Smooth muscle cell (in vitro differentiated cells): ENCODE data around the gene TNS4. TPM values are rescaled to one million over a fixed set of nuclear protein-coding genes. Genes with fewer than 3 reads are reported as not detected.
A peak's percentile ranks its signal among the peaks of the same experiment; 100 is the strongest.

Experiments used
- DNase-seq: peaks from one replicate; lab custom pipeline; 2025; ENCODE audit not compliant: unreplicated experiment; lab: John Stamatoyannopoulos, UW
- H2AFZ ChIP-seq: fragments of 200-600 bp; sonication (generic); 2 replicates; pipeline ENCODE4 v1.6.0; 2016; ENCODE audit warnings: antibody characterized with exemption, low read depth, mild to moderate bottlenecking
- H3F3A ChIP-seq: fragments of 200-600 bp; sonication (generic); 2 replicates; pipeline ENCODE4 v1.6.0; 2017; ENCODE audit warnings: antibody characterized with exemption, low read depth
- H3K27ac ChIP-seq: fragments of 200-600 bp; sonication (generic); 2 replicates; pipeline ENCODE4 v1.5.1; 2016; ENCODE audit warnings: low read depth, mild to moderate bottlenecking
- H3K27me3 ChIP-seq: fragments of 200-600 bp; sonication (generic); 2 replicates; pipeline ENCODE4 v1.6.1; 2016; ENCODE audit warnings: low read depth, mild to moderate bottlenecking
- H3K36me3 ChIP-seq: fragments of 200-600 bp; sonication (generic); 2 replicates; pipeline ENCODE4 v1.5.1; 2016; ENCODE audit warnings: low read depth
- H3K4me1 ChIP-seq: fragments of 200-600 bp; sonication (generic); 2 replicates; pipeline ENCODE4 v1.5.1; 2016; ENCODE audit warnings: low read depth
- H3K4me2 ChIP-seq: fragments of 200-600 bp; sonication (generic); 2 replicates; pipeline ENCODE4 v1.6.0; 2016; ENCODE audit warnings: mild to moderate bottlenecking
- H3K4me3 ChIP-seq: fragments of 200-600 bp; sonication (generic); 2 replicates; pipeline ENCODE4 v1.5.1; 2016; ENCODE audit warnings: mild to moderate bottlenecking
- H3K79me2 ChIP-seq: fragments of 200-600 bp; sonication (generic); 2 replicates; pipeline ENCODE4 v1.6.0; 2016; ENCODE audit warnings: low read depth, mild to moderate bottlenecking
- H3K9ac ChIP-seq: fragments of 200-600 bp; sonication (generic); 2 replicates; pipeline ENCODE4 v1.6.0; 2016; ENCODE audit warnings: low read depth
- H3K9me3 ChIP-seq: fragments of 200-600 bp; sonication (generic); replicated peaks from 2 replicates; pipeline ENCODE4 v1.5.1; 2016; ENCODE audit warnings: low read depth
- H4K20me1 ChIP-seq: fragments of 200-600 bp; sonication (generic); 2 replicates; pipeline ENCODE4 v1.6.0; 2016; ENCODE audit warnings: low read depth
- whole genome bisulfite sequencing: methylation state at CpG from one replicate; pipeline ENCODE4 v1.1.7; 2016; ENCODE audit warnings: low lambda C conversion rate; 5-methylcytosine and 5-hydroxymethylcytosine counted together
- polyA plus RNA-seq: library from polyadenylated mRNA; unstranded; fragments of >200 nt; fragmentation: Nextera tagmentation; extraction: Ambion mirVana; gene quantifications from 2 replicates; pipeline ENCODE4 v1.2.1, GENCODE V29; 2016
- total RNA-seq: library from RNA; depleted of rRNA; stranded (reverse); fragments of >200 nt; gene quantifications from 2 replicates; pipeline ENCODE4 v1.2.3, GENCODE V29; 2014
- TF ChIP-seq, protein P1 (sequence below): fragments of 200-600 bp; sonication (generic); IDR thresholded peaks from 2 replicates; pipeline ENCODE4 v1.5.1; 2017; ENCODE audit warnings: borderline replicate concordance, mild to moderate bottlenecking, antibody characterized with exemption; ENCODE audit not compliant: insufficient read depth, poor library complexity, severe bottlenecking

The TNS4 gene
- total and polyA plus RNA-seq, 2 experiments from 2014 or later = 0.13 to 1.2 TPM

DNA sequence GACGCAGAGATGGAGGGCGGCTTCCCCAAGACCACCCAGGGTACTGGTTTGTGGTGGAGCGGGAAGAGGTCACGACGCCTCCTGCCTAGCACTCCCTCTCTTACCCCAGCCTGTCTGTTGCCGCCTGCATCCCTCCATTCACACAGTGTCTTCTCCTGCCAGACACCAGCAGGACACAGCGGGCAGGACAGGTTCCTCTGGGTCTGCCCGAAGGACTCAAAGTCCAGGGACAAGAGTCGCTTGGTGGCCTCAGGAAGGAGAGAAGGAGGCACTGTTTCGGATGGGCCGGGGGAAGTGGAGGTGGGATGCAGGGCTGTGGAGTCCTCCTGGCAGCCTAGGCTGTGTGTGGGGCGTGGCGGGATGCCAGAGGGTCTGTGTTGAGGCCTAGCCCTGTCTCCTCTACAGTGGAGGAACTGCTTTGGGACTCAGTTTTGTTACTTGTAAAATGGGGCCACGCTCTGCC lies 19.6 kb upstream of the TNS4 start:
- no peak overlapping the region for H3K4me2 ChIP-seq
- H3K27me3 ChIP-seq = no peaks in the 10 kb centered on the region
- H3K9ac ChIP-seq = peak overlapping the region; percentile 61
- H2AFZ ChIP-seq = no peak overlapping the region
- peaks cover 4% of the 10 kb centered on the region for H3K9me3 ChIP-seq
- TF ChIP-seq, protein P1, sequence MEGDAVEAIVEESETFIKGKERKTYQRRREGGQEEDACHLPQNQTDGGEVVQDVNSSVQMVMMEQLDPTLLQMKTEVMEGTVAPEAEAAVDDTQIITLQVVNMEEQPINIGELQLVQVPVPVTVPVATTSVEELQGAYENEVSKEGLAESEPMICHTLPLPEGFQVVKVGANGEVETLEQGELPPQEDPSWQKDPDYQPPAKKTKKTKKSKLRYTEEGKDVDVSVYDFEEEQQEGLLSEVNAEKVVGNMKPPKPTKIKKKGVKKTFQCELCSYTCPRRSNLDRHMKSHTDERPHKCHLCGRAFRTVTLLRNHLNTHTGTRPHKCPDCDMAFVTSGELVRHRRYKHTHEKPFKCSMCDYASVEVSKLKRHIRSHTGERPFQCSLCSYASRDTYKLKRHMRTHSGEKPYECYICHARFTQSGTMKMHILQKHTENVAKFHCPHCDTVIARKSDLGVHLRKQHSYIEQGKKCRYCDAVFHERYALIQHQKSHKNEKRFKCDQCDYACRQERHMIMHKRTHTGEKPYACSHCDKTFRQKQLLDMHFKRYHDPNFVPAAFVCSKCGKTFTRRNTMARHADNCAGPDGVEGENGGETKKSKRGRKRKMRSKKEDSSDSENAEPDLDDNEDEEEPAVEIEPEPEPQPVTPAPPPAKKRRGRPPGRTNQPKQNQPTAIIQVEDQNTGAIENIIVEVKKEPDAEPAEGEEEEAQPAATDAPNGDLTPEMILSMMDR = no peak
- no peaks in the 10 kb centered on the region for H3K36me3 ChIP-seq
- no peak overlapping the region for H3K4me3 ChIP-seq
- DNase-seq = no peak
- H3K79me2 ChIP-seq = no peaks in the 10 kb centered on the region
- no peaks in the 10 kb centered on the region for H3F3A ChIP-seq
- 95% methylated on average over 14 of the region's 14 CpGs for WGBS
- no peaks in the 10 kb centered on the region for H4K20me1 ChIP-seq
- H3K4me1 ChIP-seq = no peaks in the 10 kb centered on the region
- H3K27ac ChIP-seq = peak overlapping the region; percentile 88

DNA sequence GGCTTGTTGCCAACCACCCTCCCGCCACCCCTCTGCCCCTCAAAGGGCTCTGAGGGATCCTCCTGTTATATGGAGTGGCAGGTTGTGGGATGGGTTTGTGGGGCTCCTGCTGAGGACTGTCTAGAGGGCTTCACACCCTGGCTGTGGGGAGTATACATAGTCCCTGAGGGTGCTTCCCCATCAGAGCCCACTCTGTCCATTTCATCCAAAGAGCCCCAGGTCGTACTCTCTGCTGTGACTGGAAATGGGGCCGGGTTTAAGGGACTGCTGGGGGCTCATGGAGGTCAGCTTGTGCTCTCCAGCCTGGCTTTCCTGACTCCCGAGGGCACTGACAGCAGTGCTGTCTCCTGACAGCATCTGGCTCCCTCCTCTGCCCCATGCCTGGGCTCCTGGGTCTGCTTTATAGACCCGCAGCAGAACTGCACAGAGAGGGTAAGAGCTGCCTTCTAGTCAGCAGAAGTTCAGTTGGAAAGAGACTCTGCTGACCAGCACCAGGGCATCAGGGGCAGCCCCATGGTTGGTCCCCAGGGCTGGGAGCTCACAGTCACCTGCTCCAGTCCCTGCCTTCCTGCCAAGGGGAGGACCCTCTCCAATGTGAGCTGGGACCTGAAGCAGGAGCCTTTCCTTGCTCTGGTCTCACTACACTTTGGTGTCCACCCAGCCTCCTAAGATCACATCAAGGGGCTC lies 17.8 kb upstream of the TNS4 start:
- Histone ChIP-seq H3K9ac (no peak overlapping the region), H3K4me1 (no peaks in the 10 kb centered on the region), H3F3A (no peaks in the 10 kb centered on the region), H3K4me2 (no peak overlapping the region), H2AFZ (no peak overlapping the region), H4K20me1 (no peaks in the 10 kb centered on the region), H3K4me3 (no peak overlapping the region), H3K9me3 (no peaks in the 10 kb centered on the region), H3K27ac (peak overlapping the region; percentile 56), H3K79me2 (no peaks in the 10 kb centered on the region), H3K27me3 (no peaks in the 10 kb centered on the region), H3K36me3 (no peaks in the 10 kb centered on the region)
- WGBS = 92% methylated on average over 5 of the region's 5 CpGs
- DNase-seq = no peak
- TF ChIP-seq, protein P1 = no peak

DNA sequence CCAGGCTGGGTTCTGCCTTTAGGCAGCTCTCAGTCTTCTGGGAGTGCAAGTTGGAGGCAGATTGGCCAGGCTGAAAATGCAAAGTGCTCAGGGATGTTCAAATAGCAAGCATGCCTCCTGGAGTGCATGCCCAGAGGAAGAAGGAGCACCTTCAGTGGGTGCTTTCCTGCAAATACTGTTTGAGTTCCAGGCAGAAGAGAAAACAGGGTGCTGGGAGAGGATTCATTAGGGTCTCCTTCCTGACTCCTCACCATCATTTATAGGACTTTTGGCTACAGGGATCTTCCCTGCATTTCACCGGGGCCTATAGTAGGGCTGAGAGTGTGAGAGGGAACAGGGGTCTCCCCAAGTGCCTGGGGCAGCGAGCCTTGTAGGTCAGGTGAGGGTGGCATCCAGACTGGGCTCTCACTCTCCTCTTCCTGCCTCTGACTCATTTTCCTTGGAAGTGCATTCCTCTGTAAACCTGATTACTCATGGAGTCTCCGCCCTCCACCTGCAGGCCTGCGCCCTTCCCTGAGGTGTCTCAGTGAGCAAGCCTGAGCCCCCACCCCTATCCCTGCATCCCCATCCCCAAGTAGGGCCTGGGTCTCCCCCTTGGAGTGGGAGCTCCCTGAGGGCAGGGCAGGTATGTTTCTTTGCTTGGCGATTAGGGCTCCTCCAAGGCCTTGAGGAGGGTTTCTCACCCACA lies 17.1 kb upstream of the TNS4 start:
- H2AFZ ChIP-seq = no peak overlapping the region

More for the DNA sequence above, 17.1 kb upstream of the TNS4 start:
- no peak for DNase-seq
- no peaks in the 10 kb centered on the region for H3F3A ChIP-seq
- H3K36me3 ChIP-seq = no peaks in the 10 kb centered on the region
- H3K27me3 ChIP-seq = no peaks in the 10 kb centered on the region
- H4K20me1 ChIP-seq = no peaks in the 10 kb centered on the region
- WGBS = 52% methylated on average over 5 of the region's 5 CpGs
- H3K9me3 ChIP-seq = no peaks in the 10 kb centered on the region
- no peak overlapping the region for H3K4me2 ChIP-seq
- H3K4me3 ChIP-seq = no peak overlapping the region
- TF ChIP-seq, protein P1 = no peak
- H3K79me2 ChIP-seq = no peaks in the 10 kb centered on the region
- H3K9ac ChIP-seq = no peak overlapping the region
- H3K27ac ChIP-seq = peak overlapping the region; percentile 56
- H3K4me1 ChIP-seq = no peaks in the 10 kb centered on the region
